H1 (cell line): ENCODE data around the gene TSPAN33. TPM values are rescaled to one million over a fixed set of nuclear protein-coding genes. Genes with fewer than 3 reads are reported as not detected.

ENCODE experiments used
- CTCF ChIA-PET: fragments of 300-600 bp; sonication (Branson Sonifier 250); formaldehyde crosslinking; loops from one replicate; lab custom pipeline; 2021; ENCODE audit not compliant: partially characterized antibody; lab: Charles Lee
- POLR2A ChIA-PET: fragments of 300-600 bp; sonication (Branson Sonifier 250); formaldehyde crosslinking; loops from one replicate; lab custom pipeline; 2021; ENCODE audit warnings: inconsistent platforms; ENCODE audit not compliant: partially characterized antibody; lab: Charles Lee
- DNase-seq, 2 experiments: peaks; one replicate each; pipeline versions ENCODE4 v3.0.0 to v3.0.0-alpha.2; 2010 to 2022; ENCODE audit warnings: low spot score in 2 of 2, low read depth in 1 of 2, mixed read lengths in 1 of 2
- FAIRE-seq: peaks from 2 replicates; lab custom pipeline; 2011; peaks lifted over from hg19 to GRCh38; lab: Jason Lieb, UNC
- H2AFZ ChIP-seq: 2 replicates; pipeline ENCODE4 v1.8.1; 2012; ENCODE audit warnings: low read length, inconsistent platforms
- H2AK5ac ChIP-seq: 2 replicates; pipeline ENCODE4 v1.6.1; 2013; ENCODE audit warnings: low read depth, low read length
- H2BK120ac ChIP-seq: replicated peaks from 2 replicates; pipeline ENCODE3; 2013; ENCODE audit warnings: low read depth, low read length, inconsistent platforms
- H2BK12ac ChIP-seq: 2 replicates; pipeline ENCODE4 v1.6.1; 2013; ENCODE audit warnings: low read depth, low read length
- H2BK15ac ChIP-seq: 2 replicates; pipeline ENCODE4 v1.6.1; 2013; ENCODE audit warnings: low read length
- H2BK20ac ChIP-seq: 2 replicates; pipeline ENCODE4 v1.6.1; 2013; ENCODE audit warnings: low read length
- H2BK5ac ChIP-seq: 2 replicates; pipeline ENCODE4 v1.6.1; 2013; ENCODE audit warnings: low read depth, low read length
- H3K14ac ChIP-seq: 2 replicates; pipeline ENCODE4 v1.6.1; 2013; ENCODE audit warnings: inconsistent platforms; ENCODE audit not compliant: insufficient read length
- H3K18ac ChIP-seq: 2 replicates; pipeline ENCODE4 v1.6.1; 2013; ENCODE audit warnings: low read length; ENCODE audit errors: extremely low read depth
- H3K23ac ChIP-seq: 2 replicates; pipeline ENCODE4 v1.6.1; 2013; ENCODE audit warnings: inconsistent platforms; ENCODE audit not compliant: insufficient read length
- H3K23me2 ChIP-seq: 2 replicates; pipeline ENCODE4 v1.6.1; 2013; ENCODE audit warnings: low read depth, low read length
- H3K27ac ChIP-seq: 2 replicates; pipeline ENCODE4 v1.6.1; 2011; ENCODE audit warnings: low read depth, low read length, inconsistent platforms
- H3K27me3 ChIP-seq, 4 experiments: replicated peaks in 1 of 4; 1 replicate in 1 of 4; 2 replicates in 3 of 4; pipeline versions ENCODE4 v1.6.1 to v1.8.1; 2011 to 2013; ENCODE audit warnings: low read length in 3 of 4, mild to moderate bottlenecking in 3 of 4, inconsistent platforms in 2 of 4, mixed read lengths in 2 of 4, moderate library complexity in 1 of 4; ENCODE audit not compliant: control insufficient read depth in 3 of 4, insufficient read depth in 3 of 4; ENCODE audit errors: extremely low read depth in 1 of 4
- H3K36me3 ChIP-seq, 4 experiments: 2 replicates each; pipeline versions ENCODE4 v1.6.1 to v1.8.1; 2011 to 2013; ENCODE audit warnings: mild to moderate bottlenecking in 4 of 4, low read length in 3 of 4, moderate library complexity in 2 of 4, control low read depth in 1 of 4, inconsistent platforms in 1 of 4; ENCODE audit not compliant: insufficient read depth in 4 of 4, control insufficient read depth in 2 of 4
- H3K4ac ChIP-seq: replicated peaks from 2 replicates; pipeline ENCODE3; 2013; ENCODE audit warnings: low read length, low read depth, mixed read lengths, inconsistent platforms; ENCODE audit not compliant: insufficient read length
- H3K4me1 ChIP-seq, 4 experiments: replicated peaks in 1 of 4; 1 replicate in 1 of 4; 2 replicates in 3 of 4; pipeline versions ENCODE4 v1.6.1 to v1.8.1; 2011 to 2013; ENCODE audit warnings: low read length in 3 of 4, inconsistent platforms in 2 of 4, mixed read lengths in 1 of 4; ENCODE audit not compliant: insufficient read depth in 4 of 4, control insufficient read depth in 3 of 4
- H3K4me2 ChIP-seq, 2 experiments: 2 replicates each; pipeline versions ENCODE4 v1.6.1 to v1.8.1; 2011 to 2013; ENCODE audit warnings: low read depth in 2 of 2, low read length in 2 of 2, control low read depth in 1 of 2, inconsistent platforms in 1 of 2, mild to moderate bottlenecking in 1 of 2; ENCODE audit not compliant: insufficient read depth in 1 of 2
- H3K4me3 ChIP-seq, 4 experiments: fragments of 200-600, 300-600 bp in 1 of 4; sonication (generic), shearing (Covaris generic), sonication (Bioruptor Twin) in 1 of 4; 2 replicates each; pipeline versions ENCODE4 v1.5.1 to v1.8.1; 2011 to 2016; ENCODE audit warnings: low read length in 4 of 4, low read depth in 3 of 4, control low read depth in 2 of 4, inconsistent platforms in 2 of 4, mild to moderate bottlenecking in 2 of 4, mixed read lengths in 1 of 4, moderate library complexity in 1 of 4; ENCODE audit not compliant: insufficient read depth in 2 of 4; ENCODE audit errors: extremely low read depth in 1 of 4
- H3K56ac ChIP-seq: replicated peaks from 2 replicates; pipeline ENCODE3; 2013; ENCODE audit warnings: low read depth, mild to moderate bottlenecking, mixed read lengths, low read length, inconsistent platforms; ENCODE audit not compliant: insufficient read length
- H3K79me1 ChIP-seq: 2 replicates; pipeline ENCODE4 v1.6.1; 2013; ENCODE audit warnings: low read depth, low read length, control low read depth
- H3K79me2 ChIP-seq, 2 experiments: 2 replicates each; pipeline versions ENCODE4 v1.6.1 to v1.8.1; 2012 to 2013; ENCODE audit warnings: low read length in 2 of 2, mild to moderate bottlenecking in 2 of 2, inconsistent platforms in 1 of 2; ENCODE audit not compliant: insufficient read depth in 2 of 2, control insufficient read depth in 1 of 2
- H3K9ac ChIP-seq, 4 experiments: replicated peaks in 1 of 4; 1 replicate in 1 of 4; 2 replicates in 3 of 4; pipeline versions ENCODE4 v1.6.1 to v1.8.1; 2011 to 2013; ENCODE audit warnings: low read depth in 3 of 4, low read length in 3 of 4, control low read depth in 2 of 4, mild to moderate bottlenecking in 2 of 4, moderate library complexity in 2 of 4, inconsistent platforms in 1 of 4; ENCODE audit errors: extremely low read depth in 1 of 4
- H3K9me3 ChIP-seq, 2 experiments: 2 replicates each; pipeline versions ENCODE4 v1.6.1 to v1.8.1; 2012 to 2013; ENCODE audit warnings: mild to moderate bottlenecking in 2 of 2, moderate library complexity in 2 of 2, control low read depth in 1 of 2, inconsistent platforms in 1 of 2, low read depth in 1 of 2, low read length in 1 of 2, mixed read lengths in 1 of 2; ENCODE audit not compliant: insufficient read depth in 2 of 2
- H4K20me1 ChIP-seq, 2 experiments: replicated peaks in 1 of 2; 2 replicates each; pipeline versions ENCODE3 to v1.8.1; 2011 to 2013; ENCODE audit warnings: inconsistent platforms in 2 of 2, low read length in 2 of 2, mild to moderate bottlenecking in 1 of 2; ENCODE audit not compliant: insufficient read depth in 2 of 2, control insufficient read depth in 1 of 2
- H4K5ac ChIP-seq: 2 replicates; pipeline ENCODE4 v1.6.1; 2013; ENCODE audit warnings: low read length, low read depth, mixed read lengths, inconsistent platforms; ENCODE audit not compliant: insufficient read length
- H4K8ac ChIP-seq: 2 replicates; pipeline ENCODE4 v1.8.0; 2013; ENCODE audit warnings: mild to moderate bottlenecking, moderate library complexity, low read length, inconsistent platforms; ENCODE audit not compliant: insufficient read depth; ENCODE audit errors: extremely low read depth
- H4K91ac ChIP-seq: replicated peaks from 2 replicates; pipeline ENCODE3; 2013; ENCODE audit warnings: low read length, mixed read lengths, inconsistent platforms; ENCODE audit not compliant: insufficient read length
- ATF3 ChIP-seq: IDR thresholded peaks from 2 replicates; pipeline ENCODE4 v1.6.1; 2011; ENCODE audit warnings: low read depth, mild to moderate bottlenecking, low read length; ENCODE audit not compliant: insufficient read depth
- CHD1 ChIP-seq: IDR thresholded peaks from 2 replicates; pipeline ENCODE4 v1.6.1; 2012; ENCODE audit warnings: low read depth, low read length, improper control_type of control experiment
- E2F6 ChIP-seq: IDR thresholded peaks from 2 replicates; pipeline ENCODE4 v1.6.1; 2012; ENCODE audit warnings: inconsistent platforms
- JUND ChIP-seq: IDR thresholded peaks from 2 replicates; pipeline ENCODE4 v1.6.1; 2011; ENCODE audit warnings: mild to moderate bottlenecking, improper control_type of control experiment, low read length
- KDM4A ChIP-seq: IDR thresholded peaks from one replicate; pipeline ENCODE4 v1.7.1; 2012; ENCODE audit warnings: low read depth, mild to moderate bottlenecking, moderate library complexity, low read length, inconsistent platforms; ENCODE audit not compliant: severe bottlenecking
- MAX ChIP-seq: IDR thresholded peaks from 2 replicates; pipeline ENCODE4 v1.6.1; 2012; ENCODE audit warnings: inconsistent platforms
- NANOG ChIP-seq: IDR thresholded peaks from 2 replicates; pipeline ENCODE4 v1.6.1; 2011; ENCODE audit warnings: low read length, low read depth, mild to moderate bottlenecking, inconsistent platforms; ENCODE audit not compliant: insufficient read depth, poor library complexity, severe bottlenecking
- PHF8 ChIP-seq: fragments of 200-600 bp; sonication (generic); conservative IDR thresholded peaks from 2 replicates; pipeline ENCODE4 v1.7.1; 2012; ENCODE audit warnings: low read depth, mild to moderate bottlenecking, inconsistent platforms, low read length, moderate library complexity
- POLR2AphosphoS5 ChIP-seq: IDR thresholded peaks from 2 replicates; pipeline ENCODE4 v1.6.1; 2011; ENCODE audit warnings: low read depth, low read length
- SP1 ChIP-seq: IDR thresholded peaks from 2 replicates; pipeline ENCODE4 v1.6.1; 2011; ENCODE audit warnings: low read depth, low read length
- WGBS, 2 experiments: shearing (Covaris generic) in 1 of 2; methylation state at CpG; one replicate each; pipeline versions ENCODE4 v1.1.6 to v1.1.7; 2013 to 2015; ENCODE audit warnings: low lambda C conversion rate in 2 of 2, mixed read lengths in 2 of 2, inconsistent platforms in 1 of 2, low coverage in 1 of 2, missing lambda C conversion rate in 1 of 2; ENCODE audit not compliant: insufficient replicate concordance in 2 of 2, insufficient coverage in 1 of 2, insufficient read length in 1 of 2; ENCODE audit errors: extremely low coverage in 1 of 2, missing lambda C conversion rate in 1 of 2; 5-methylcytosine and 5-hydroxymethylcytosine counted together
- polyA plus RNA-seq, 7 experiments: library from polyadenylated mRNA; depleted of rRNA in 3 of 7; stranded (reverse) in 5 of 7; unstranded in 2 of 7; fragments of >200 nt in 5 of 7; fragments of 200-250 nt in 2 of 7; gene quantifications; 1 replicate in 5 of 7; 2 replicates in 1 of 7; 4 replicates in 1 of 7; pipeline versions ENCODE4 v1.2.1 to v1.2.3, GENCODE V29; 2011 to 2013; ENCODE audit warnings: missing spikeins in 2 of 7, mixed read lengths in 2 of 7
- total RNA-seq: library from RNA; stranded (reverse); fragmentation: NEBNext Ultra II Directional; extraction: Animal tissue kit (Norgen Biotek cat#: 25700); gene quantifications from 2 replicates; pipeline ENCODE4 v1.2.1, GENCODE V29; 2021

The TSPAN33 gene
- total and polyA plus RNA-seq, 2 of the 8 experiments (the other 6 are each of a cell fraction or from before 2014, with no cell fraction given) = 42.8 to 47.1 TPM

GRCh38 chr7:129210256-129210988 is 65.9 kb downstream of the TSPAN33 start:
- Histone ChIP-seq H3K23me2 (no peaks in the 10 kb centered on the region), H2BK12ac (no peak overlapping the region), H3K9ac (no peak overlapping the region), H2AK5ac (no peak overlapping the region), H3K79me2 (no peaks in the 10 kb centered on the region), H3K56ac (no peak overlapping the region), H4K20me1 (peaks cover 0 to 12% of the 10 kb centered on the region in 2 experiments), H3K27ac (no peak overlapping the region), H3K27me3 (no peaks in the 10 kb centered on the region), H3K23ac (no peak overlapping the region), H3K4me1 (no peaks in the 10 kb centered on the region), H3K4me2 (no peak overlapping the region), H2BK5ac (no peak overlapping the region; the same call in 1 of the 2 replicates), H2BK20ac (no peak overlapping the region), H3K4me3 (no peak overlapping the region), H4K91ac (no peak overlapping the region), H2BK15ac (no peak overlapping the region), H2AFZ (no peak overlapping the region), H3K36me3 (peaks cover 16 to 43% (median 29%) of the 10 kb centered on the region in 4 experiments), H4K5ac (no peak overlapping the region), H3K79me1 (0 out of 2 replicates have a peak, but pooled peaks cover 2% of the 10 kb centered on the region), H3K4ac (no peak overlapping the region), H3K9me3 (peaks cover 0 to 4% of the 10 kb centered on the region in 2 experiments; a peak in 1 of 4 replicates), H2BK120ac (no peak overlapping the region), H3K14ac (no peak overlapping the region), H4K8ac (no peak overlapping the region), H3K18ac (no peak overlapping the region)
- DNase-seq (peak; percentile 41 to 98), FAIRE-seq (no peak)
- CTCF ChIA-PET = interaction anchor here (0.6 to 10.6 kb wide), 40 partner anchors 8 to 393 kb away, joined by 3 to 258 read pairs (median 4); partner anchors contain the start of genes SMO, TNPO3 and TSPAN33
- 79% methylated on average over 13 of the region's 16 CpGs; no CpG with 5 or more reads in 1 of the 2 experiments for WGBS, 2 experiments
- POLR2A ChIA-PET = interaction anchor here (0.7 to 1.6 kb wide), 8 partner anchors 9 to 99 kb away, joined by 3 to 5 read pairs (median 3); partner anchors contain the start of genes AHCYL2 and SMO
- no peak for TF ChIP-seq JUND
- no peak for TF ChIP-seq POLR2AphosphoS5
- no peak for TF ChIP-seq ATF3
- no peak for TF ChIP-seq NANOG
- no peak for TF ChIP-seq E2F6
- TF ChIP-seq PHF8 = no peak
- TF ChIP-seq SP1 = no peak
- TF ChIP-seq KDM4A = no peak
- TF ChIP-seq CHD1 = no peak
- peak; percentile 30; the same call in 1 of the 2 replicates for TF ChIP-seq MAX
